ENCODE results near the gene MYLK2. TPM values are rescaled to one million over a fixed set of nuclear protein-coding genes. Genes with fewer than 3 reads are reported as not detected.

The MYLK2 gene
- total RNA-seq, 1 experiment from 2014 or later, result 0.50 TPM

DNA sequence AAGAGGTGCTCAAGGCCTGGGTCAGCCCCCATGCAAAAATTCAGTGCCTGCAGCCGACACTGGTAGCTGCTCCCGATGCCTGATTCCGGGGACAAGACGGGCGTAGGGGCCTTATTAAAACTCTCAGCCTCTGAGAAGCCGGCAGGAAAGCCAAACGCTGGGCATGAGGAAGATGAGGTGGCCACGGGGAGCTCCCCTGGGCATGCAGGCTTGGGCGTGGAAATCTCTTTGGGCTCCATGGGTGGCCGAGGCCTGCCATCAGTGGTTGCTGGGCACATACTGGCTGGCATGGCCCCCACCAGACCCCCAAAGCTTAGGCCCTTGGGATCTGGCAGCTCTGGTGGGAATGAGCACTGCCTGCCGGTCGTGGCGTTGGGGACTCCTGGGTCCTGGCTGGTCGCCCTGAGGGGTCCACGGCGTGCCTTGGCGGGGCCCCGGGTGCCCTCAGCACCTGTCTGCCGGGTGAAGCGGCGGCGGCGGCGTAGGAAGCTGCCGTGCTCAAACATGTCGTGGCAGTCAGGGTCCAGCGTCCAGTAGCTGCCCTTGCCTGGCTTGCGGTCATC is 25.7 kb downstream of the MYLK2 start:
- Histone ChIP-seq H3F3A (ENCODE audit: insufficient read depth, low read depth) (no peaks in the 10 kb centered on the region), H3K9me3 (ENCODE audit: insufficient read depth, low read depth) (no peaks in the 10 kb centered on the region), H3K79me2 (ENCODE audit: low read depth) (no peaks in the 10 kb centered on the region), H4K20me1 (ENCODE audit: insufficient read depth) (no peaks in the 10 kb centered on the region), H3K4me1 (replicated peaks; ENCODE audit: insufficient read depth) (peaks cover 9% of the 10 kb centered on the region), H3K36me3 (ENCODE audit: low read depth) (no peaks in the 10 kb centered on the region), H3K27me3 (ENCODE audit: insufficient read depth, low read depth) (peaks cover 20% of the 10 kb centered on the region), H3K27ac (no peak overlapping the region), H2AFZ (no peak overlapping the region), H3K9me2 (ENCODE audit: insufficient read depth) (no peaks in the 10 kb centered on the region), H3K4me2 (no peak overlapping the region), H3K4me3 (no peak overlapping the region)
- POLR2A ChIA-PET (ENCODE audit: unreplicated experiment), result no interaction called here
- CTCF ChIA-PET, result no interaction called here
- intact Hi-C loops (cut with micrococcal nuclease; ENCODE audit: unreplicated experiment), result loop anchor here (5.0 kb wide), 1 partner anchor 118 kb away; no protein-coding TSS in a partner anchor
- TF ChIP-seq, protein P1, sequence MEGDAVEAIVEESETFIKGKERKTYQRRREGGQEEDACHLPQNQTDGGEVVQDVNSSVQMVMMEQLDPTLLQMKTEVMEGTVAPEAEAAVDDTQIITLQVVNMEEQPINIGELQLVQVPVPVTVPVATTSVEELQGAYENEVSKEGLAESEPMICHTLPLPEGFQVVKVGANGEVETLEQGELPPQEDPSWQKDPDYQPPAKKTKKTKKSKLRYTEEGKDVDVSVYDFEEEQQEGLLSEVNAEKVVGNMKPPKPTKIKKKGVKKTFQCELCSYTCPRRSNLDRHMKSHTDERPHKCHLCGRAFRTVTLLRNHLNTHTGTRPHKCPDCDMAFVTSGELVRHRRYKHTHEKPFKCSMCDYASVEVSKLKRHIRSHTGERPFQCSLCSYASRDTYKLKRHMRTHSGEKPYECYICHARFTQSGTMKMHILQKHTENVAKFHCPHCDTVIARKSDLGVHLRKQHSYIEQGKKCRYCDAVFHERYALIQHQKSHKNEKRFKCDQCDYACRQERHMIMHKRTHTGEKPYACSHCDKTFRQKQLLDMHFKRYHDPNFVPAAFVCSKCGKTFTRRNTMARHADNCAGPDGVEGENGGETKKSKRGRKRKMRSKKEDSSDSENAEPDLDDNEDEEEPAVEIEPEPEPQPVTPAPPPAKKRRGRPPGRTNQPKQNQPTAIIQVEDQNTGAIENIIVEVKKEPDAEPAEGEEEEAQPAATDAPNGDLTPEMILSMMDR (conservative IDR thresholded peaks at IDR 0.05), result no peak
- TF ChIP-seq EZH2 (IDR thresholded peaks at IDR 0.05; ENCODE audit: low read depth), result no peak
- no TSS peak for BruUV-seq (replicated peaks)
- DNase-seq, result no peak

DNA sequence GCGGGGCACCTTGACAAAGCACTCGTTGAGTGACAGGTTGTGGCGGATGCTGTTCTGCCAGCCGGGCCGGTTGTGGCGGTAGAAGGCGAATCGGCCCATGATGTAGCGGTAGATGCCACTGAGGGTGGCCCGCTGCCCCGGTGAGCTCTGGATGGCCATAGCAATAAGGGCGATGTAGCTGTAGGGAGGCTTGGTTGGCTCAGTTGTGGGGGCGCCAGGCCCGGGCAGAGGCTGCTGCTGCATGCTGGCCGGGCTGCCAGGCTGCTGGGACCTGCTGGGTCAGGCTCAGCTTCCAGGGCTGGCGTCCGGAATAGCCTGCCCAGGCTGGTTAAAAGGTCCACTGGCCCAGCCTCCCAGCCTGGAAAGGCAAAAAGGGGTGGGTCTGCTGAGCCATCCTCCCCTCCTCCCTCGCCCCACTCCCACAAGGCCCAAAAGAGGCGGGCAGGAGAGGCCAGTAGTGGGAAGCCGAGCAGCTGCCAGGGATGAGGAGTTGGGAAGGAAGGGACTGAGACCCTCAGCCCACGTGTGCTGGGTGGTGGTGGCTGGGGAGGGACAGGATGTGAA is 26.2 kb downstream of the MYLK2 start, which contains the start of gene FOXS1:
Gene FOXS1 (minus strand): TSS at position 305 of the 564 bp plus-strand sequence. CDS start 62 bp downstream, at position 243.
- H3K4me1 ChIP-seq (replicated peaks; ENCODE audit: insufficient read depth), result peaks cover 9% of the 10 kb centered on the region
- ChIA-PET CTCF (interaction anchor here (1.5 kb wide), 1 partner anchor 22 kb away, joined by 13 read pairs; no protein-coding TSS in a partner anchor), POLR2A (ENCODE audit: unreplicated experiment) (no interaction called here)
- H3F3A ChIP-seq (ENCODE audit: insufficient read depth, low read depth), result no peaks in the 10 kb centered on the region
- H3K4me3 ChIP-seq, result no peak within 1 kb of the TSS
- no peak for DNase-seq
- intact Hi-C loops (cut with micrococcal nuclease; ENCODE audit: unreplicated experiment), result no loop called here
- H3K36me3 ChIP-seq (ENCODE audit: low read depth), result no peaks in the 10 kb centered on the region
- TF ChIP-seq, protein P1 (conservative IDR thresholded peaks at IDR 0.05), result no peak
- no peak for TF ChIP-seq EZH2 (IDR thresholded peaks at IDR 0.05; ENCODE audit: low read depth)
- no peaks in the 10 kb centered on the region for H4K20me1 ChIP-seq (ENCODE audit: insufficient read depth)
- no peak within 1 kb of the TSS for H3K27ac ChIP-seq
- H3K79me2 ChIP-seq (ENCODE audit: low read depth), result no peaks in the 10 kb centered on the region
- no peak within 1 kb of the TSS for H2AFZ ChIP-seq
- no TSS peak for BruUV-seq (replicated peaks)
- H3K9me2 ChIP-seq (ENCODE audit: insufficient read depth), result no peaks in the 10 kb centered on the region
- H3K4me2 ChIP-seq, result no peak within 1 kb of the TSS
- H3K9me3 ChIP-seq (ENCODE audit: insufficient read depth, low read depth), result no peaks in the 10 kb centered on the region
- H3K27me3 ChIP-seq (ENCODE audit: insufficient read depth, low read depth), result peaks cover 26% of the 10 kb centered on the region

DNA sequence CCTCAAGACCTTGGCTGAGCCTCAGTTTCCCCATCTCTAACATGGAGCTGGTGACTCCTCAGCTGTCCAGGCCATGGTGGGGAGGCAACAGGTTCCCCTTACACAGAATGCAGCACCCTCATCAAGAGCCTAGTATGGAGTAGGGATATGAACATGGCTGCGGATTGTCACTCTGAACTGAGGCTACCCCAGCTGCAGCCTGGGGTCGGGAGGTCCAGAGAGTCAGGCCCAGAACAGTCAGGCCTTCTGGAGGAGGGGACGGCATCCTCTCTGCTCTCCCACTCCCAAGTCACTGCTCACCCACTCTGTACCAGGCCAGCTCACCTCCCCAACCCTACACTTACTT is 27.6 kb downstream of the MYLK2 start:
- Histone ChIP-seq H4K20me1 (ENCODE audit: insufficient read depth) (no peaks in the 10 kb centered on the region), H3K36me3 (ENCODE audit: low read depth) (no peaks in the 10 kb centered on the region), H3K9me3 (ENCODE audit: insufficient read depth, low read depth) (no peaks in the 10 kb centered on the region), H3K4me2 (no peak overlapping the region), H3K27me3 (ENCODE audit: insufficient read depth, low read depth) (peaks cover 26% of the 10 kb centered on the region), H2AFZ (no peak overlapping the region), H3K4me3 (no peak overlapping the region), H3K79me2 (ENCODE audit: low read depth) (no peaks in the 10 kb centered on the region), H3K9me2 (ENCODE audit: insufficient read depth) (no peaks in the 10 kb centered on the region), H3F3A (ENCODE audit: insufficient read depth, low read depth) (no peaks in the 10 kb centered on the region), H3K27ac (no peak overlapping the region), H3K4me1 (replicated peaks; ENCODE audit: insufficient read depth) (peaks cover 8% of the 10 kb centered on the region)
- TF ChIP-seq, protein P1 (conservative IDR thresholded peaks at IDR 0.05), result peak; percentile 23; the same call in 1 of the 2 replicates
- no peak for TF ChIP-seq EZH2 (IDR thresholded peaks at IDR 0.05; ENCODE audit: low read depth)
- intact Hi-C loops (cut with micrococcal nuclease; ENCODE audit: unreplicated experiment), result loop anchor here (1.0 kb wide), 1 partner anchor 23 kb away; no protein-coding TSS in a partner anchor
- ChIA-PET POLR2A (ENCODE audit: unreplicated experiment) (no interaction called here), CTCF (interaction anchor here (0.7 to 1.5 kb wide), 5 partner anchors 9 to 105 kb away, joined by 3 to 13 read pairs (median 3); partner anchors contain the start of gene PDRG1)
- no TSS peak for BruUV-seq (replicated peaks)
- no peak for DNase-seq

All from PC-9 (cell line).